ENCODE results near the gene CCDC134. TPM values are rescaled to one million over a fixed set of nuclear protein-coding genes. Genes with fewer than 3 reads are reported as not detected.

CCDC134 gene
- total and polyA plus RNA-seq, 2 donors (not counting 3 experiments of a cell fraction or from before 2014, with no cell fraction given), result 4.5 to 8.4 TPM

DNA sequence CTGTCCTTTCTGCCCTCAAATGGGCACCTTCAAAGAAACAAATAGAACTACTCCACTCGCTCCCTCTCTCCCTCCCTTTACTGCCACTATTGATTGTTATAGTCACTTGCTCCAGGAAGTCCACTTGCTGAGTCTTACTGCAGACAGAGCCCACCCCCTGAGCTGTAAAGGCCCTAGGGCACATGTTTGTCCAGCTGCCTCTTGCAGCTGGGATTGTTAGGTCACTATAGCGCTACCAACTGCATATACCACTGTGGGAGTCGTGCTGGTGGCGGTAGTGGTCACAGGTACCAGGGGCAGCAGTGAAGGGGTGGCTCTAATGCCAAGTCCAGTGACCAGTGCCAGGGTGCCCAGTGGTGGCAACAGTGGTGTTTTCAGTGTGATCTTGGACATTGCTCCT lies 28.0 kb downstream of the CCDC134 start:
- no peaks in the 10 kb centered on the region for H3K9me3 ChIP-seq (replicated peaks; ENCODE audit: control insufficient read depth, insufficient read depth, low read length)

DNA sequence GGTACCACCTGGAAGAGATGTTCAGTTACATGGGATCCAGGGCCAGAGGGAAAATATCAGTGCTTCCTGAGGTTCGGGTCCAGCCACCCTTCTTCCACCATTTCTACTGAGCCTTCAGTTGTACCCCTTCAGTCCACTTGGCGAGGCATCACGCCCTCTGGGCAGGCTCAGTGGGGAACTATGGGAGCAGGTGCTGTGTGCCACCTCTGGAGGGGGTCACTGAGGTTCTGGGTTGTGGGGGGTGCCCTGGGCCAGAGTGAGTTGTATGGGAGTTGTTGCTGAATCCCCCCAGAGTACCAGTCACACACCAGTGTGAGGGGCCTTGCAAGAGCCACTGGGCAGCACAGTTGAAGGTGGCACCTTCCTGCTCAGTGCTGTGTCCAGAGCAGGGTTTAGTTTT lies 29.7 kb downstream of the CCDC134 start:
- Histone ChIP-seq H3K79me2 (ENCODE audit: control insufficient read depth, insufficient read depth, low read length) (peaks cover 19% of the 10 kb centered on the region), H4K20me1 (replicated peaks; ENCODE audit: control insufficient read depth, extremely low read depth, insufficient read depth, low read length) (no peaks in the 10 kb centered on the region), H3K9ac (replicated peaks; ENCODE audit: extremely low read depth, insufficient read depth, low read length) (no peak overlapping the region), H3K9me1 (replicated peaks; ENCODE audit: control insufficient read depth, extremely low read depth, insufficient read depth, low read length) (no peaks in the 10 kb centered on the region), H3K27ac (ENCODE audit: insufficient read depth, low read depth, low read length) (no peak overlapping the region), H3K4me3 (replicated peaks in 1 of 3; ENCODE audit: insufficient read depth in 1 of 3, low read depth in 1 of 3, low read length in 3 of 3) (no peak overlapping the region), H3K9me3 (replicated peaks; ENCODE audit: control insufficient read depth, insufficient read depth, low read length) (no peaks in the 10 kb centered on the region), H3K4me1 (ENCODE audit: control insufficient read depth, extremely low read depth, insufficient read depth, low read length) (peaks cover 18% of the 10 kb centered on the region), H2AFZ (ENCODE audit: low read depth, low read length) (no peak overlapping the region), H3K4me2 (ENCODE audit: insufficient read depth, low read length) (no peak overlapping the region), H3K36me3 (ENCODE audit: control insufficient read depth in 2 of 2, extremely low read depth in 1 of 2, insufficient read depth in 2 of 2, low read length in 2 of 2) (peaks cover 0 to 2% of the 10 kb centered on the region in 2 experiments), H3K27me3 (ENCODE audit: control insufficient read depth in 2 of 2, insufficient read depth in 2 of 2, low read length in 2 of 2) (no peaks in the 10 kb centered on the region)
- no peak for FAIRE-seq
- DNase-seq (ENCODE audit: low read depth, low spot score), result no peak
- BruUV-seq (replicated peaks), result no TSS peak
- POLR2A ChIA-PET, result no interaction called here
- intact Hi-C loops (cut with micrococcal nuclease) (no loop called here), dilution Hi-C loops (cut with MboI; ENCODE audit: extremely low pct_ligation_motif_present, low sequenced_read_pairs) (no loop called here)
- CTCF ChIA-PET, result interaction anchor here (1.4 to 1.7 kb wide), 2 partner anchors 111 to 133 kb away, joined by 5 to 6 read pairs; no protein-coding TSS in a partner anchor
- TF ChIP-seq POLR2A (IDR thresholded peaks at IDR 0.05; ENCODE audit: low read depth, low read length) (no peak), EZH2 (IDR thresholded peaks at IDR 0.05; ENCODE audit: borderline replicate concordance, low read depth, low read length, severe bottlenecking) (no peak), JUN (IDR thresholded peaks at IDR 0.05; ENCODE audit: borderline replicate concordance, insufficient read depth, insufficient read length, low read depth) (no peak), POLR2AphosphoS5 (IDR thresholded peaks at IDR 0.05; ENCODE audit: insufficient read depth, low read depth, low read length) (no peak), FOS (IDR thresholded peaks at IDR 0.05; ENCODE audit: borderline replicate concordance, insufficient read depth, low read length) (no peak), MYC (IDR thresholded peaks at IDR 0.05; ENCODE audit: low read depth, low read length) (no peak), GATA2 (IDR thresholded peaks at IDR 0.05; ENCODE audit: insufficient read depth, insufficient read length, low read depth, low read length) (no peak)
- TF ChIP-seq, protein P1, sequence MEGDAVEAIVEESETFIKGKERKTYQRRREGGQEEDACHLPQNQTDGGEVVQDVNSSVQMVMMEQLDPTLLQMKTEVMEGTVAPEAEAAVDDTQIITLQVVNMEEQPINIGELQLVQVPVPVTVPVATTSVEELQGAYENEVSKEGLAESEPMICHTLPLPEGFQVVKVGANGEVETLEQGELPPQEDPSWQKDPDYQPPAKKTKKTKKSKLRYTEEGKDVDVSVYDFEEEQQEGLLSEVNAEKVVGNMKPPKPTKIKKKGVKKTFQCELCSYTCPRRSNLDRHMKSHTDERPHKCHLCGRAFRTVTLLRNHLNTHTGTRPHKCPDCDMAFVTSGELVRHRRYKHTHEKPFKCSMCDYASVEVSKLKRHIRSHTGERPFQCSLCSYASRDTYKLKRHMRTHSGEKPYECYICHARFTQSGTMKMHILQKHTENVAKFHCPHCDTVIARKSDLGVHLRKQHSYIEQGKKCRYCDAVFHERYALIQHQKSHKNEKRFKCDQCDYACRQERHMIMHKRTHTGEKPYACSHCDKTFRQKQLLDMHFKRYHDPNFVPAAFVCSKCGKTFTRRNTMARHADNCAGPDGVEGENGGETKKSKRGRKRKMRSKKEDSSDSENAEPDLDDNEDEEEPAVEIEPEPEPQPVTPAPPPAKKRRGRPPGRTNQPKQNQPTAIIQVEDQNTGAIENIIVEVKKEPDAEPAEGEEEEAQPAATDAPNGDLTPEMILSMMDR (IDR thresholded peaks at IDR 0.05; ENCODE audit: extremely low read depth in 1 of 2, insufficient read depth in 1 of 2, low read depth in 1 of 2, low read length in 2 of 2), result no peak
- TF ChIP-seq, protein P2, sequence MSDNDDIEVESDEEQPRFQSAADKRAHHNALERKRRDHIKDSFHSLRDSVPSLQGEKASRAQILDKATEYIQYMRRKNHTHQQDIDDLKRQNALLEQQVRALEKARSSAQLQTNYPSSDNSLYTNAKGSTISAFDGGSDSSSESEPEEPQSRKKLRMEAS (IDR thresholded peaks at IDR 0.05; ENCODE audit: insufficient read depth, insufficient read length), result no peak

More for the DNA sequence above, 28.0 kb downstream of the CCDC134 start:
- FAIRE-seq, result no peak
- TF ChIP-seq FOS (IDR thresholded peaks at IDR 0.05; ENCODE audit: borderline replicate concordance, insufficient read depth, low read length), result no peak
- dilution Hi-C loops (cut with MboI; ENCODE audit: extremely low pct_ligation_motif_present, low sequenced_read_pairs) (no loop called here), intact Hi-C loops (cut with micrococcal nuclease) (no loop called here)
- Histone ChIP-seq H3K9ac (replicated peaks; ENCODE audit: extremely low read depth, insufficient read depth, low read length) (no peak overlapping the region), H2AFZ (ENCODE audit: low read depth, low read length) (no peak overlapping the region), H3K4me2 (ENCODE audit: insufficient read depth, low read length) (no peak overlapping the region), H3K4me1 (ENCODE audit: control insufficient read depth, extremely low read depth, insufficient read depth, low read length) (peaks cover 11% of the 10 kb centered on the region), H3K79me2 (ENCODE audit: control insufficient read depth, insufficient read depth, low read length) (peaks cover 5% of the 10 kb centered on the region), H3K27ac (ENCODE audit: insufficient read depth, low read depth, low read length) (no peak overlapping the region), H3K4me3 (replicated peaks in 1 of 3; ENCODE audit: insufficient read depth in 1 of 3, low read depth in 1 of 3, low read length in 3 of 3) (no peak overlapping the region), H3K9me1 (replicated peaks; ENCODE audit: control insufficient read depth, extremely low read depth, insufficient read depth, low read length) (no peaks in the 10 kb centered on the region), H3K36me3 (ENCODE audit: control insufficient read depth in 2 of 2, extremely low read depth in 1 of 2, insufficient read depth in 2 of 2, low read length in 2 of 2) (no peaks in the 10 kb centered on the region), H4K20me1 (replicated peaks; ENCODE audit: control insufficient read depth, extremely low read depth, insufficient read depth, low read length) (no peaks in the 10 kb centered on the region), H3K27me3 (ENCODE audit: control insufficient read depth in 2 of 2, insufficient read depth in 2 of 2, low read length in 2 of 2) (no peaks in the 10 kb centered on the region)
- POLR2A ChIA-PET, result interaction anchor here (0.5 kb wide), 1 partner anchor 114 kb away, joined by 4 read pairs; no protein-coding TSS in a partner anchor
- no TSS peak for BruUV-seq (replicated peaks)
- CTCF ChIA-PET, result interaction anchor here (1.4 to 1.7 kb wide), 3 partner anchors 82 to 131 kb away, joined by 5 to 10 read pairs (median 7); no protein-coding TSS in a partner anchor
- DNase-seq (ENCODE audit: low read depth, low spot score), result no peak
